Measurements from ENCODE around the gene CT45A8.
"Not testable (repeated sequence)": the region's sequence is repeated elsewhere in the genome, so short reads cannot be mapped to it uniquely, and the experiment has no call there.

GRCh38 chrX:135837180-135837579 lies 17.2 kb downstream of the CT45A8 start, which contains the start of gene CT45A7:
- not testable (repeated sequence) for TF ChIP-seq POLR2A (IDR thresholded peaks at IDR 0.05; ENCODE audit: low read depth, low read length); TAF1 (IDR thresholded peaks at IDR 0.05; ENCODE audit: borderline replicate concordance, low read depth, low read length); POLR2AphosphoS5 (IDR thresholded peaks at IDR 0.05; ENCODE audit: low read depth, low read length)

Data from GM12892 (cell line).